Measurements from ENCODE around the gene ZFPM1.
"Not testable (repeated sequence)": the region's sequence is repeated elsewhere in the genome, so short reads cannot be mapped to it uniquely, and the experiment has no call there.

ZFPM1 gene

DNA sequence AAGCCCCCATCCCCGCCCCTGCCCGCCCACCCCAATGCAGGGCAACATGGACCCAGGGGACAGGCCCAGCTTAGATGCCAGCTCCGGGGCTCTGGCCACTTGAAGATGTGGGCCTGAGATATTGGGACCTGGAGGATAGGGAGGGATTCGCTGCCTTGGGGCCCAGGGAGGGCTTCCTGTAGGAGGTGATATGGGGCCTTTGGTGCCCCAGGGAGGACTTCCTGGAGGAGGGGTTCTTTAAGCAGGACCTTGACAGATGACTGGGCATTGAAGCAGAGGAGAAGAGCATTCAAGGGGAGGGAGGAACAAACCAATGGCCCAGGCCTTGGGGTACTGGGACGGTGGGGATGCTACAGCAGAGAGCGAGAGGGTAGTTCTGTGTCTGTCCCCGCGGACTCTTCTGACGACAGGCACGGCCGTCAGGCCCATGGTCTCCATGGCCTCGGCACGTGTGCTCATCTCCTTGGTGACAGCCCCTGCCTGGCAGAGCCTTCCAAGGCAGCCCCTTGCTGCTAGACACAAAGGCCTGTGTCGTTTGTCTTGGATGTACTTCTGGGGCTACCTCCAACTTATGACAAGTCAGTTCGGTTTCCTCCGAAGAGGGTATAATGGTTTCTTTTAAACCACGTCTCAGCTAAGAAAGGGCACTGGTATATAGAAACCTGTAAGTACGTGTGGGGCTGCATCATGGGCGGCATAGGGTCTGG, 61.6 kb downstream of the ZFPM1 start:
- DNase-seq (ENCODE audit: low spot score) = no peak

DNA sequence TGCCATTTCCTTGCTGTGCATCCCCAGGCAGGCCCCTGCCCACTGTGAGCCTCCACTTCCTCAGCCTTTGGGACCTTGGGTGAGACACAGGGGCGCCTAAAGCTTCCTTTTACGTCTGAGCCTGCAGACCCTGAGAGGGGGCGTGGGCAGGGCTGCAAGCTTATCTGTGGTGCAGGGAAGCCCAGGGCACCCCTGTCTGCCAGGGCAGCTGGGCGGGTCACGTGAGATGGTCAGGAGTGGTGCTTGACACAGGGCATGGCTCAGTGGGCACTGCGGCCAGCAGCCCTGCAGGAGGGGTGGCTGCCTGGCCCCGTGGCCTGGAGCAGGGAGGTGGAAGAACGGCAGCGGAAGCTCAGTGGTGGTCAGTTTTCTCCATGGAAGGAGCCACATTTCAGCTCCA, 62.3 kb downstream of the ZFPM1 start:
- no peak for DNase-seq (ENCODE audit: low spot score)

DNA sequence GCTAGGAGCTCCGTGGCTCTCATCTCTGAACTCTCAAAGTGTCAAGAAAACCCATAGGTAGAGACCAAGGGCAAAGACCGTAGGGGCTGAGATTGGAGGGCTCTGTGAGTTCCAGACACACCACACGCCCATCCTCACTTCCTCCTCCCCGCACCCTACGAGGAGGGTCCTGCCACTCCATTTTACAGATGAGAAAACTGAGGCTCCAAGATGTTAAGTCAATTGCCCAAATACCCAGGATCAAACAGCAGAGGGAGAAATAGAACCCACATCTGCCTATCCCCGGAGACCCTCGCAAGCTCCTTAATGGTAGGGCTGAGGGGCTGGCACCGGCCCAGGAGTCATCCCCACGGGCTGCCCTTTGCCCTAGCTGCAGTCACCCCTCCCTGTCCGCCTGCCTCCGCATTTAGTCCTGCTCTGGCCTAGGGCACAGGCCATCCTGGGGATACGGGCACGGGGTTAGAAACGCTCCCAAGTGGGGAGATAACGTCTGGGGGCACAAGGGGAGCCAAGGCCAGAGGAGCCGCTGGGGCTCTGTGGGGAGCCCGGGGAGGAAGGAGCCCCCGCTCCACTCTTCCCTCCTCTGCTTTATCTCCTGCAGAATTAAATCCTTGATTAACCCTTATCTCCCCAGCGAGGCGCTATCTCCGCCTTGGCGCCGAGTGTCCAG, 63.0 kb downstream of the ZFPM1 start:
- DNase-seq (ENCODE audit: low spot score) = no peak

DNA sequence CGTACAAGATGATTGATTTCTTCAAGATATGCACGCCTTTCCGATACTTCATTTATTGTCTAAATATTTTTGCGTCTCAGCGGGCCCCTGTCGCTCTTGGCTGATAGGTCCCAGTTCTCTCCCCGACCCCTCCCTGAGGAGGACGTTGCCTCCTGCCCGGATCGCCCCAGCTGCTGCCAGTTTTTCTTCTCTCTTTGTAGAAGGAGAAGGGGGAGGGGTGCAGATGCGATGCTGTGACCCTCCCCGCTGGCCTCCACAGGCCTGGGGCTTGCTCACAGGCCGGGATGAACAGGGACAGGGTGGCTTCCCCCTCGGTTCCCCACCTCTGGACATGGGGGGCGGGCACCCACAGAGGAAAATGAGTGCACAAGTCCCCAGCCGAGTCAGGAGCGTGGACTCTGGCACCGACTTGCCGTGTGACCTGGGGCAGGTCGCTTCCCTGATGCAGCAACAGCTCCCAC, 63.6 kb downstream of the ZFPM1 start:
- DNase-seq (ENCODE audit: low spot score) = no peak

DNA sequence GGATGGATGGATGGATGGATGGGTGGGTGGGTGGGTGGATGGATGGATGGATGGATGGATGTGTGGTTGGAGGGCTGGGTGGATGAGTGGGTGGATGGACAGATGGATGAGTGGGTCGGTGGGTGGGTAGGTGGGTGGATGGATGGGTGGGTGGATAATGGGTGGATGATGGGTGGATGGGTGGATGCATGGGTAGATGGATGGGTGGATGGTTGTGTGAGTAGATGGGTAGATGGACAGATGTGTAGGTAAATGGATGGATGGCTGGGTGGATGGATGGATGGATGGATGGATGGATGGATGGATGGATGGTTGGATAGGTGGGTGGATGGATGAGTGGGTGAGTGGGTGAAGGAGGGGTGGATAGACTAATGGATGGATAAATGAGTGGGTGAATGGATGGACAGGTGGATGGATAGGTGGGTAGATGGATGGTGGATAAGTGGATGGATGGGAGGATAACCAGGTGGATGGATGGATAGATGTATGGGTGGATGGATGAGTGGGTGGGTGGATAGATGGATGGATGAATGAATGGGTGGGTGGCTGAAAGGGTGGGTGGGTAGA, 64.2 kb downstream of the ZFPM1 start:
- not testable (repeated sequence) for DNase-seq (ENCODE audit: low spot score)

DNA sequence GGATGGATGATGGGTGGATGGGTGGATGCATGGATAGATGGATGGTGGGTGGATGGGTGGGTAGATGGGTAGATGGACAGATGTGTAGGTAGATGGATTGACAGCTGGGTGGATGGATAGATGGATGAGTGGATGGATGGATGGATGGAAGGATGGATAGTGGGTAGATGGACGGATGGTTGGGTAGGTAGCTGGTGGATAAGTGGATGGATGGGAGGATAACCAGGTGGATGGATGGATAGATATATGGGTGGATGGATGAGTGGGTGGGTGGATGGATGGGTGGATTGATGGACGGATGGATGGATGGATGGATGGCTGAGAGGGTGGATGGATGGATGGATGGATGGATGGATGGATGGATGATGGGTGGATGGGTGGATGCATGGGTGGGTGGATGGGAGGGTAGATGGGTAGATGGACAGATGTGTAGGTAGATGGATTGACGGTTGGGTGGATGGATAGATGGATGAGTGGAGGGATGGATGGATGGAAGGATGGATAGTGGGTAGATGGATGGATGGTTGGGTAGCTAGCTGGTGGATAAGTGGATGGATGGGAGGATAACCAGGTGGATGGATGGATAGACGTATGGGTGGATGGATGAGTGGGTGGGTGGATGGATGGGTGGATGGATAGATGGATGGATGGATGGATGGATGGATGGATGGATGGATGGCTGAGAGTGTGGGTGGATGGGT, 65.5 kb downstream of the ZFPM1 start:
- DNase-seq (ENCODE audit: low spot score) = not testable (repeated sequence)

DNA sequence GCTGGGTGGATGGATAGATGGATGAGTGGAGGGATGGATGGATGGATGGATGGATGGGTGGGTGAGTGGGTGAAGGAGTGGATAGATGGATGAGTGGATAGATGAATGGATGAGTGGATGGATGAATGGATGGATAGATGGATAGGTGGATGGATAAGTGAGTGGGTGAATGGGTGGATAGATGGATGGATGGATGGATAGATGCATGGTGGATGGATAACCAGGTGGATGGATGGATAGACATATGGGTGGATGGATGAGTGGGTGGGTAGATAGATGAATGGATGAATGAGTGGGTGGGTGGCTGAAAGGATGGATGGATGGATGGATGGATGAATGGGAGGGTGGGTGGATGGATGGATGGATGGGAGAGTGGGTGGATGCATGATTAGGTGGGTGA, 66.2 kb downstream of the ZFPM1 start:
- no peak for DNase-seq (ENCODE audit: low spot score)

DNA sequence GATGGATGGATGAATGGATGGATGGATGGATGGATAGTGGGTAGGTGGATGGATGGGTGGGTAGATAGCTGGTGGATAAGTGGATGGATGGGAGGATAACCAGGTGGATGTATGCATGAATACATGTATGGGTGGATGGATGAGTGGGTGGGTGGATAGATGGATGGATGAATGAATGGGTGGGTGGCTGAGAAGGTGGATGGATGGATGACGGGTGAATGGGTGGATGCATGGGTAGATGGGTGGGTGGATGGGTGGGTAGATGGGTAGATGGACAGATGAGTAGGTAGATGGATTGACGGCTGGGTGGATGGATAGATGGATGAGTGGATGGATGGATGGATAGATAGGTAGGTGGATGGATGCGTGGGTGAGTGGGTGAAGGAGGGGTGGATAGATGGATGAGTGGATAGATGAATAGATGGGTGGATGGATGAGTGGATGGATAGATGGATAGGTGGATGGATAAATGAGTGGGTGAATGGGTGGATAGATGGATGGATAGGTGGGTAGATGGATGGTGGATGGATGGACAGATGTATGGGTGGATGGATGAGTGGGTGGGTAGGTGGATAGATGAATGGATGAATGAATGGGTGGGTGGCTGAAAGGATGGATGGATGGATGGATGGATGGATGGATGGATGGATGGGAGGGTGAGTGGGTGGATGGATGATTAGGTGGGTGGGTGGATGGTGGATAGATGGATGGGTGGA, 67.0 kb downstream of the ZFPM1 start:
- no peak for DNase-seq (ENCODE audit: low spot score)

DNA sequence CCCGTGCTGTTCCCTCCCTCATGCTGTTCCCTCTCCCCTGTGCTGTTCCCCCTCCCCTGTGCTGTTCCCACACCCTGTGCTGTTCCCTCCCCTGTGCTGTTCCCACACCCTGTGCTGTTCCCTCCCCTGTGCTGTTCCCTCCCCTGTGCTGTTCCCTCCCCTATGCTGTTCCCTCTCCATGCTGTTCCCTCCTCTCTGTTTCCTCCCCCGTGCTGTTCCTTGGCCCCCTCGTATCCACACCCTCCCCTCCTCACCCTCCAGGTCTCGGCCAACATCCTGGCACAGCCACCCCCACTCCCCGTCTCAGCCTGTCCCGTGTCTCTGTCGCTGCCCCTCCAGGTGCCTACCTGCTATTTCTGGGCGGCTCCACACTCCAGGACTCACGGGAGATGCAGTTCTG, 68.6 kb downstream of the ZFPM1 start:
- no peak for DNase-seq (ENCODE audit: low spot score)

DNA sequence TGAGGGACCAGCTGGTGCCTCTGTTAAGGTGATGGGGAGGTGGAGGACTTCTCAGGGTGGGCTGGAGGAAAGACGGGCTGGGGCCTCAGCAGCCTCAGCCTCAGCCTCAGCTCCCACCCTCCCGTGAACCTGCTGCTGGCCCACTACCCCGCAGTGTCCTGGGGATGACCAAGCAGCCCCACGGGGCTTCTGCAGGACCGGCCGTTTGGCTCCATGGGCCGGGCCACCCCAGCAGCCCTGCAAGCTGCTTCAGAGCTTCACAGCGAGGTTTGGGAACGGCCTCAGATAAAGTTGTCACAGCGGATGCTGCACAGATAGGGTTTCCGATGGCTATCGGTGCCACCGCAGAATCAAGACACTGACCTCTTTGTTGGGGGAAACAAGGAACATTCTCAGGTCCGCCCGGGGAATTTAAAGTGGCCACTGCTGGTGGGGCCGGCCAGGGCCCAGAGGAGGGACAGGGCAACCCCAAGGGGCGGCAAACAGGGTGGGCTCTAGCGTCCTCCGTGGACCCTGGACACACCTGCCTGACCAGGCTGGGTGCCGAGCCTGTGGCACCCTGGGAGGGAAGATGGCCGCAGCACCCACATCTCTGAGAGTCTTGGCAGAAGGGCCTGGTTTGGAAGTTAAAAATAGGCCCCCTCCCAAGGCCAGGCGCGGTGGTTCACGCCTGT, 69.3 kb downstream of the ZFPM1 start:
- no peak for DNase-seq (ENCODE audit: low spot score)

DNA sequence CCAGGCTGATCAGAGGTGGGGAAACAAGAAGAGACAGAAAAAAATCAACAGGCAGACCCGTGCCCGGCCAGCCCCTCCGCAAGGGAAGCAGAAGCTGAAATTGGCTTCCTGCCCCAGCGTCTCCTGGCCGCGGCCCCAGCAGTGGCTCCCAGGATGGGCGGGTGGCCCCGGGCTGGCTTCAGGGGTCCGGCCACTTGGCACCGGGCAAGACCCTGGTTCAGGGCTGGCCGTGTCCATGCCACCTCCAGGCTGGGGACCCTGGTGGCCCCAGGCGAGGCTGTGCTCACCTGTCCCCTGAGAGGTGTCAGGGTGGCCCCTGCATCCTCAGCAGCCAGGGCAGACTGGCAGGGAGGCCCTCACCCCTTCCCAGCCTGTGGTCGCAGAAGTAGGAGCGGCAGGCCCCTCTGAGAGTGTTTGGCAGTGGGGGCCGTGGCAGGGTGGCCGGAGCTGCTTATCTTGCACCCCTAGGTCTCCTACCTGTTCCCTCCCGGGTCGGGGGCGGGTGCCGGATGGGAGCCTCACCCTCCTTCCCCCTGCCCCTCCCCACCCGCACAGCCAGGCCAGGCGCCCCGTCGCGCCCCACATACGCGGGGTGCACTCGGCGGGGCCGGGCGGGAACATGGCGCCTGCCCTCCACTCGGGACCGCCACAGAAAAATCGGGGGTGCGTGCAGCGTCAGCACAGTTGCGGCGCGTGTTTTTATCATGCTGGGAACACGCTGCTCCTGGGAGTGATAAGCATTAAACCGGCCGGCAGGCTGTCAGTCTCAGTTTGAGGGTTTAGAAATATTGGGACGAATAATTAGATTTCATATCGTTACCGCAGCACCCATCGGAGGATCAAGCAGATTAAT, 70.5 kb downstream of the ZFPM1 start:
- DNase-seq (ENCODE audit: low spot score) = no peak

DNA sequence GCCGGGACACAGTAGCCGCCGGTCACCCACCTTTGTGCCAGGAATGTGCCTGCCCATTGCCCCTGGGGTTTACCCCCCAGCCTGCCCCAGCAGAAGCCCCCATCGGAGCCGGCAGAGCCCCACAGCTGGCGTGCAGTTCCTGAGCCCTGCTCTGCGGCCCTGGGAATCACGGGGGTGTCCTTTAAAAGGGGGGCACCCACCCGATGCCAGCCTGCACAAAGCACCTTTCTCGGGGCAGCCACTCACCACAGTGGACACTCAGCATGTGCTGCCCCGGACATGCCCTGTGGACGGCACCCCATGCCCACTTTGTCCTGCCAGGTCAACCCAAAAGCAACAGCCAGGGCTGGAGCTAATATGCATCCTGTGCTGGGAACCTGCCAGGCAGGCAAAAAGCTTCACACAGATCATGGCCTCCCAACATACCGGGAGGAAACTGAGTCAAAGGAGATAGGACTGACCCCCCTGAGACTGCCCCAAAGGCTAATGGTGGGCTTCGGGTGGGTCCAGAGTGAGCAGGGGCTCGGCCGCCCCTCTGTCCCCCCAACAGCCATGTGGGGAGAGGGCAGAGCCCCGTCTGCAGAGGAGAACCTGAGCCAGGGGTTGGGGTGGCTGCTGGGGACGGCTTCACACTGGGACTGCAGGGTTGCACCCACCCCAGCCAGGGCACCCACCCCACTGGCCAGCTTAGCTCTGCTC, 71.3 kb downstream of the ZFPM1 start:
- no peak for DNase-seq (ENCODE audit: low spot score)

DNA sequence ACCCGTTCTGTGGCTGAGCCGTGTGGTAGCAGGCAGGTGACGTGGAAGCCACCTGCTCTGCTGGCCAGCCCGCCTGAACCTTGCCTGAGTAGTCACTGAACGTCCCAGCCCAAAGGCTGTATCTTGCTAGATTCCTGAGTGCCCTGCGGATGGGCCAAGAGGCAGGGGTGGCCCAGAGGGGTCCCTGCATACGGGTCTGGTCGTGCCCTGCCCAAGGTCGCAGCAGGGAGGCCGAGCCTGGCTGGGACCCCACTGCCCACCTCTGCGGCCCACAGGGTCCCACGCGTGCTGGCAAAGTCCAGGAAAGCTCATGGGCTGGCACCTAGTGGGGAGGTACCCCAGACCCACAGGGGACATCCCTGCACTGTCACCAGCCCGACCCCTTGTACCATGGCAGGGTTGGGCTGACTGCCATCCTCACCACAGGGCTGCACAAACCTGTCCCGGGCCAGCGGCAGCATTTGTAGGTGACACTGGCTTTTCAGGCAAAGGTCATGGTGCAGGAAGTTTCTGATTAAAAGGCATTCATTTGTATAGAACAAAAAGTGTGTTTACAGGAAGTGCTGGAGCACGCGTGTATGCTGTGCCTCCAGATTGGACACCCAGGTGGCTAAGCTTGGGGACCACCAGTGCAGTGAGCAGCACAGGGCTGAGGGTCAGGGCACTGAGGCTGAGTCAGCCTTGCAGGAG, 72.0 kb downstream of the ZFPM1 start:
- no peak for DNase-seq (ENCODE audit: low spot score)

DNA sequence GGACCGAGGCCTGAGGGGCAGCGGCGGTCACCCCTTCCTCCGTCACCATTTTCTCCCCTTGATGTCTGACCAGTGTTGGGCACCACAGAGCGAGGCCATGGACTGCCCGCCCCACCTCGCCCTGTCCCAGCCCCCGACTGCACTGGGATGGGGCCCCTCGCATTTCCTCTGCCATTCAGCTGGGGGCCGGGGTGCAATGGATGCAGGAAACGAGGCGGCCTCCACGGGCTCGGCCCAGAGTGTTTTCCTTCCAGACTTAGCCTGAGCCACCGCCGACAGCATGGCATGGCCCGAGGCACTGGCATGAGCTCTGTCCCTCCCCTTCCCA, 72.5 kb downstream of the ZFPM1 start:
- DNase-seq (ENCODE audit: low spot score) = no peak

DNA sequence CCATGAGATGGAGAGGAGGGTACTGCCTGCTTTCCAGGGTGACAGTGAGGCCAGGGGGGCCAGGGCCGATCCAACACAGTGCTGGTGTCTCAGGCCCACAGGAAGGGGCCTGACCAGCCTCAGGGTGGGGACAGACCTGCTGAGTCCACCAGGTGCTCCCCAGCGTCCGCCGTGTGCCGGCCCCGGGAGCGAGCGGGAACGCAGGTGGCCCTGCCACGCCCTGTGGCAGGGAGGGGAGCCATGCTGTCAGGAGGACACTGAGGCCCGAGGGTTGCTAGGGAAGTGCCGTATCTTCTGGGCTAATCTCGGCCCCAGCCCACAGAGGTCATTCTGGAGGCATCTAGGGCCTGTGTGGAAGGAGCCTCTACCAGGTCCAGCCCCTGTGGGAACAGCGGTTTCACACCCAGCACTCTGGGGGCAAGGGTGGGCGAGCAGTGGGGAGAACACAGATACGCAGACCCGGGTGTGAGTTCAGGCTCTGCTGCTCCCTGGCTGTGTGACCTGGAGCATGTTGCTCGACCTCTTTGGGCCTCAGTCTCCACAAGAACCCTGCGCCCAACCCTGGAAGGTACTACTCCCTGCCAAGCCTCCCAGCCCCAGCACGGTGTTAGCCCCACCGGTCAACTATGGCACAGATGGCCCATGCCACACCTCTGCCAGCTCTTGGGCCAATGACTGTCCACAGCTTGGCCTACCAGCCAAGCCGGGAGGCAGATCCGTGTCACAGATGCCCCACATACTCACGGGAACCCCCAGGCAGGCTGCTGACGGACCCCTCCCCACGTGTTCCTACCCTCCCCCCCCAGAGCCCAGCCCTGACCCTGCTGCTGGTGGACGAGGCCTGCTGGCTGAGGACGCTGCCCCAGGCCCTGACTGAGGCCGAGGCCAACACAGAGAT, 73.2 kb downstream of the ZFPM1 start:
- DNase-seq (ENCODE audit: low spot score) = no peak

DNA sequence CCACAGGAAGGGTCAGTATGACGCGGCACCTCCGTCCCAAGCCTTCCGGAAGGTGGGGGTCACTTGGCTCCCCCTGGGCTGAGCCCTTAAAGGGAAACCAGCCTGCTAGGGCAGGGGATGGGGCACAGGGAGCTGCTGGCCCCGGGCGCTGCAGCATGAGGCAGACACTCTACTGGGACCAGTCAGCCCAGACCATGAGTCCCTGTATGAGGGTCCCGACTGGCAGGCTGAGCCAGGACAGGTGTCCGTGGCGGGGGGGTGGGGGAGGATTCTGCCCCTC, 73.8 kb downstream of the ZFPM1 start:
- no peak for DNase-seq (ENCODE audit: low spot score)

DNA sequence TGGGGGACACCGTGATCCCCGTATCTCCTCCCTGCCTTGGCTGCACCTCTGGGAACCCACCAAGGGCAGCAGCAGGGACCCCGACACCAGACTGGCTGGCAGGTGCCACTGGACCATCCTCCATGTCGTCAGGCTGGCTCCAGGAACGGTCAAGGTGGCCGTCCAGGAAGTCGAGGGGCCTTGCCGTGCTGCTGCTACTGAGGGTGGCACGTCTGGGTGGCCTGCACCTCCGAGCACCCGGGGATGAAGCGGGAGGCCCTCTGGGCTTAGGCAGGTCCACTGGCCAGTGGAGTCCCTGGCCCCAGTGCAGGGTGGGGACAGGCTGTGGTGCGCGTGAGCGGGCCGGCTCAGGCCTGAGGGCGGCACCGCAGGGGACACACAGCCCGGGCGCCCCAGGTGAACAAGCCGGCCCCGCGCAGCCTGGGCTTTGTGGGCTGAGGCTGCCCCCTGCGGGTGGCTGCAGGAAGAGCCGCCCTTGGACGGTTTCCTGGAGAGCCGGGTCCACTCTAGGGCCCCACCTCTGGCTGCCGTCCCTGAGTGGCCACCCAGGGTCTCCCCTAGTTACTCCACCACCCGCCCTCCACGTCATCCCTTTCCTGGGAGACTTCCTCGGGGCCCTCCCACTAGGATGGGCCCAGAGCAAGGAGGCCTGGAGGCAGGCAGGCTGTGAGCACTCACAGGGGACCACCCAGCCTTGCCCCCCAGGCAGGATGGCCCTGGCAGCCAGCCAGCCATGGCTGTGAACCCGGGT, 74.3 kb downstream of the ZFPM1 start:
- DNase-seq (ENCODE audit: low spot score) = peak; percentile 52
